GM12878 (cell line): ENCODE measurements around the gene PSMB9. TPM values are rescaled to one million over a fixed set of nuclear protein-coding genes. Genes with fewer than 3 reads are reported as not detected.
A peak's percentile ranks its signal among the peaks of the same experiment; 100 is the strongest.
"Not testable (repeated sequence)": the region's sequence is repeated elsewhere in the genome, so short reads cannot be mapped to it uniquely, and the experiment has no call there.

ENCODE experiments used
- ATAC-seq: fragments of 200-7000 bp; cut with Tn5 transposase; 3 replicates; pipeline ENCODE4 v1.9.1; 2020; ENCODE audit warnings: mild to moderate bottlenecking, moderate library complexity
- BruUV-seq: library from RNA; stranded (reverse); fragments of 400-500 nt; replicated peaks from 2 replicates; lab custom pipeline; 2021; lab: Mats Ljungman, UMichigan
- CTCF ChIA-PET: fragments of 300-600 bp; sonication (Branson Sonifier 250); formaldehyde crosslinking; extraction: SDS; loops from one replicate; lab custom pipeline; 2021; ENCODE audit warnings: inconsistent platforms; lab: Yijun Ruan, JAX
- POLR2A ChIA-PET: fragments of 350-600 bp; formaldehyde crosslinking; extraction: SDS; loops from one replicate; lab custom pipeline; 2021; ENCODE audit warnings: inconsistent platforms; lab: Charles Lee
- RAD21 ChIA-PET: fragments of 300-600 bp; sonication (Branson Sonifier 250); formaldehyde crosslinking; loops from one replicate; lab custom pipeline; 2023; ENCODE audit warnings: antibody characterized with exemption; ENCODE audit not compliant: unreplicated experiment; lab: Charles Lee
- SMC1A ChIA-PET: fragments of 300-600 bp; sonication (Branson Sonifier 250); formaldehyde crosslinking; loops from one replicate; lab custom pipeline; 2023; ENCODE audit not compliant: unreplicated experiment, uncharacterized antibody; lab: Charles Lee
- DNase-seq: peaks from one replicate; pipeline ENCODE4 v3.0.0-alpha.2; 2011; ENCODE audit warnings: low read depth, low spot score
- FAIRE-seq: peaks from 3 replicates; lab custom pipeline; 2011; peaks lifted over from hg19 to GRCh38; lab: Jason Lieb, UNC
- H2AFZ ChIP-seq: 2 replicates; pipeline ENCODE4 v1.6.0; 2011; ENCODE audit warnings: low read depth, low read length, control low read depth; ENCODE audit not compliant: control insufficient read depth
- H3K27ac ChIP-seq: 2 replicates; pipeline ENCODE4 v1.5.1; 2011; ENCODE audit warnings: control low read depth; ENCODE audit not compliant: control insufficient read depth, insufficient read depth
- H3K27me3 ChIP-seq, 2 experiments: replicated peaks in 1 of 2; 2 replicates each; pipeline versions ENCODE4 v1.6.0 to v1.6.1; 2011; ENCODE audit warnings: low read length in 1 of 2; ENCODE audit not compliant: control insufficient read depth in 2 of 2, insufficient read depth in 2 of 2
- H3K36me3 ChIP-seq, 2 experiments: 2 replicates each; pipeline ENCODE4 v1.5.1; 2011; ENCODE audit warnings: low read length in 1 of 2; ENCODE audit not compliant: control insufficient read depth in 2 of 2, insufficient read depth in 2 of 2
- H3K4me1 ChIP-seq: 2 replicates; pipeline ENCODE4 v1.6.1; 2011; ENCODE audit warnings: mild to moderate bottlenecking, low read length, moderate library complexity, mixed read lengths; ENCODE audit not compliant: control insufficient read depth, insufficient read depth
- H3K4me2 ChIP-seq: 2 replicates; pipeline ENCODE4 v1.6.0; 2011; ENCODE audit warnings: control low read depth; ENCODE audit not compliant: control insufficient read depth, insufficient read depth
- H3K4me3 ChIP-seq: fragments of 200-600 bp; sonication (generic); 2 replicates; pipeline ENCODE4 v1.5.1; 2016
- H3K79me2 ChIP-seq: 2 replicates; pipeline ENCODE4 v1.6.0; 2011; ENCODE audit warnings: low read length; ENCODE audit not compliant: control insufficient read depth, insufficient read depth
- H3K9ac ChIP-seq: 2 replicates; pipeline ENCODE4 v1.8.0; 2011; ENCODE audit warnings: low read length, control low read depth, mixed read lengths; ENCODE audit not compliant: control insufficient read depth, insufficient read depth
- H3K9me3 ChIP-seq: replicated peaks from 3 replicates; pipeline ENCODE4 v1.5.1; 2011; ENCODE audit warnings: mild to moderate bottlenecking, low read length; ENCODE audit not compliant: control insufficient read depth, insufficient read depth
- H4K20me1 ChIP-seq: 2 replicates; pipeline ENCODE4 v1.6.0; 2011; ENCODE audit not compliant: control insufficient read depth, insufficient read depth
- IKZF1 ChIP-seq: fragments of 450-650 bp; conservative IDR thresholded peaks from 2 replicates; pipeline ENCODE4 v1.6.1; 2017; ENCODE audit warnings: antibody characterized with exemption, mild to moderate bottlenecking
- POLR2A ChIP-seq: IDR thresholded peaks from 2 replicates; pipeline ENCODE4 v1.6.1; 2011; ENCODE audit warnings: low read depth, mild to moderate bottlenecking, low read length
- RBBP5 ChIP-seq: fragments of 200-600 bp; sonication (generic); conservative IDR thresholded peaks from 2 replicates; pipeline ENCODE4 v1.6.1; 2016
- WGBS: methylation state at CpG from one replicate; pipeline ENCODE4 v1.1.6; 2016; ENCODE audit warnings: low lambda C conversion rate; ENCODE audit not compliant: insufficient replicate concordance, insufficient coverage; ENCODE audit errors: missing lambda C conversion rate; 5-methylcytosine and 5-hydroxymethylcytosine counted together
- in situ Hi-C: fragments of 300-500 bp; cut with MboI; formaldehyde crosslinking; loops from 9 replicates; pipeline ENCODE4 v1.14.3; 2018; ENCODE audit warnings: mixed read lengths
- intact Hi-C: fragments of 100-400 bp; cut with micrococcal nuclease; formaldehyde crosslinking; loops from one replicate; pipeline ENCODE4 v1.14.2; 2022; ENCODE audit not compliant: unreplicated experiment
- polyA plus RNA-seq, 11 experiments: library from polyadenylated mRNA; depleted of rRNA in 4 of 11; unstranded in 6 of 11; stranded (reverse) in 5 of 11; fragments of >200 nt; fragmentation: Nextera tagmentation in 4 of 11; fragmentation: Illumina TruSeq in 1 of 11; extraction: Ambion mirVana in 4 of 11; extraction: Trizol in 1 of 11; gene quantifications; 1 replicate in 1 of 11; 2 replicates in 10 of 11; pipeline versions ENCODE4 v1.2.1 to v1.2.3, GENCODE V29; 2011 to 2016; ENCODE audit warnings: inconsistent platforms in 2 of 11, missing spikeins in 2 of 11, low read depth in 1 of 11
- total RNA-seq, 4 experiments: library from RNA; depleted of rRNA in 3 of 4; stranded (reverse); fragments of >200 nt in 3 of 4; fragmentation: Illumina TruSeq in 1 of 4; extraction: Trizol in 1 of 4; gene quantifications; 2 replicates each; pipeline versions ENCODE4 v1.2.1 to v1.2.3, GENCODE V29; 2013 to 2021

The PSMB9 gene
- total and polyA plus RNA-seq, 10 of the 15 experiments (the other 5 are each of a cell fraction or from before 2014, with no cell fraction given): 167 to 517 (median 275) TPM

GRCh38 chr6:32805404-32805803, 48.6 kb upstream of the PSMB9 start:
- RAD21 ChIA-PET, H3K27me3 ChIP-seq, BruUV-seq, DNase-seq, H3K27ac ChIP-seq, H3K4me3 ChIP-seq, in situ Hi-C loops, H3K79me2 ChIP-seq, H3K9ac ChIP-seq, H2AFZ ChIP-seq, H3K4me2 ChIP-seq, H3K9me3 ChIP-seq, intact Hi-C loops, FAIRE-seq, H4K20me1 ChIP-seq, ATAC-seq, H3K36me3 ChIP-seq, H3K4me1 ChIP-seq: not testable (repeated sequence)
- ChIA-PET SMC1A (interaction anchor here (0.7 to 1.4 kb wide), 4 partner anchors 10 to 63 kb away, joined by 3 to 5 read pairs (median 4); no protein-coding TSS in a partner anchor), CTCF (interaction anchor here (0.6 to 1.8 kb wide), 3 partner anchors 17 to 20 kb away, joined by 3 to 5 read pairs (median 5); no protein-coding TSS in a partner anchor), POLR2A (interaction anchor here (1.0 kb wide), 1 partner anchor 12 kb away, joined by 3 read pairs; no protein-coding TSS in a partner anchor)

GRCh38 chr6:32807020-32807580, 46.9 kb upstream of the PSMB9 start:
- BruUV-seq: no TSS peak
- DNase-seq (no peak), ATAC-seq (peak; percentile 67), FAIRE-seq (no peak)
- ChIA-PET RAD21 (no interaction called here), POLR2A (no interaction called here), CTCF (interaction anchor here (1.1 kb wide), 1 partner anchor 21 kb away, joined by 4 read pairs; no protein-coding TSS in a partner anchor), SMC1A (no interaction called here)
- no peak overlapping the region for H2AFZ ChIP-seq
- intact Hi-C loops (no loop called here), in situ Hi-C loops (no loop called here)
- no peaks in the 10 kb centered on the region for H3K79me2 ChIP-seq
- TF ChIP-seq RBBP5 (no peak), POLR2A (peak; percentile 53), IKZF1 (no peak)
- H3K4me1 ChIP-seq: no peaks in the 10 kb centered on the region
- no peaks in the 10 kb centered on the region; a peak in 1 of 4 replicates for H3K36me3 ChIP-seq
- no peaks in the 10 kb centered on the region for H4K20me1 ChIP-seq
- WGBS: 81% methylated on average over 5 of the region's 5 CpGs
- H3K27ac ChIP-seq: no peak overlapping the region
- no peaks in the 10 kb centered on the region for H3K27me3 ChIP-seq
- H3K4me3 ChIP-seq: no peak overlapping the region
- H3K4me2 ChIP-seq: no peak overlapping the region
- no peaks in the 10 kb centered on the region for H3K9me3 ChIP-seq
- no peak overlapping the region for H3K9ac ChIP-seq
